ENCODE measurements around the gene LDLRAD4. TPM values are rescaled to one million over a fixed set of nuclear protein-coding genes. Genes with fewer than 3 reads are reported as not detected.

Gene LDLRAD4
- total RNA-seq, 1 donor from 2014 or later: 1.4 TPM

- no peak for DNase-seq (ENCODE audit: low read depth, low spot score)
- Mint-ChIP-seq H3K36me3 (ENCODE audit: low read depth) (no peaks in the 10 kb centered on the region), H3K9me3 (no peaks in the 10 kb centered on the region), H3K27ac (ENCODE audit: unreplicated experiment) (no peak overlapping the region), H3K4me3 (no peak overlapping the region), H3K4me1 (peaks cover 27% of the 10 kb centered on the region), H3K27me3 (ENCODE audit: low read depth) (peaks cover 18% of the 10 kb centered on the region)
- TF ChIP-seq CTCF (conservative IDR thresholded peaks at IDR 0.05): no peak
These were observed 226.1 kb downstream of the LDLRAD4 start for GRCh38 chr18:13444430-13445240.

GRCh38 chr18:13445241-13445897, 226.8 kb downstream of the LDLRAD4 start:
- Mint-ChIP-seq H3K36me3 (ENCODE audit: low read depth) (no peaks in the 10 kb centered on the region), H3K27ac (ENCODE audit: unreplicated experiment) (no peak overlapping the region), H3K4me1 (peaks cover 27% of the 10 kb centered on the region), H3K27me3 (ENCODE audit: low read depth) (peaks cover 20% of the 10 kb centered on the region), H3K4me3 (no peak overlapping the region), H3K9me3 (no peaks in the 10 kb centered on the region)
- TF ChIP-seq CTCF (conservative IDR thresholded peaks at IDR 0.05): no peak
- no peak for DNase-seq (ENCODE audit: low read depth, low spot score)

- no peak overlapping the region for H3K4me3 Mint-ChIP-seq
- DNase-seq (ENCODE audit: low read depth, low spot score): no peak
- no peak for TF ChIP-seq CTCF (conservative IDR thresholded peaks at IDR 0.05)
- peaks cover 27% of the 10 kb centered on the region for H3K4me1 Mint-ChIP-seq
- peaks cover 26% of the 10 kb centered on the region for H3K27me3 Mint-ChIP-seq (ENCODE audit: low read depth)
- H3K27ac Mint-ChIP-seq (ENCODE audit: unreplicated experiment): no peak overlapping the region
- H3K36me3 Mint-ChIP-seq (ENCODE audit: low read depth): no peaks in the 10 kb centered on the region
- no peaks in the 10 kb centered on the region for H3K9me3 Mint-ChIP-seq
These were observed 227.5 kb downstream of the LDLRAD4 start for GRCh38 chr18:13446024-13446423.

- Mint-ChIP-seq H3K4me3 (no peak overlapping the region), H3K4me1 (peaks cover 27% of the 10 kb centered on the region), H3K9me3 (no peaks in the 10 kb centered on the region), H3K27ac (ENCODE audit: unreplicated experiment) (no peak overlapping the region), H3K36me3 (ENCODE audit: low read depth) (no peaks in the 10 kb centered on the region), H3K27me3 (ENCODE audit: low read depth) (peaks cover 34% of the 10 kb centered on the region)
- DNase-seq (ENCODE audit: low read depth, low spot score): no peak
- no peak for TF ChIP-seq CTCF (conservative IDR thresholded peaks at IDR 0.05)
These were observed 228.3 kb downstream of the LDLRAD4 start for GRCh38 chr18:13446610-13447461.

- TF ChIP-seq CTCF (conservative IDR thresholded peaks at IDR 0.05): no peak
- Mint-ChIP-seq H3K4me3 (peak overlapping the region; percentile 34), H3K27me3 (ENCODE audit: low read depth) (peaks cover 41% of the 10 kb centered on the region), H3K4me1 (peaks cover 32% of the 10 kb centered on the region), H3K36me3 (ENCODE audit: low read depth) (no peaks in the 10 kb centered on the region), H3K9me3 (no peaks in the 10 kb centered on the region), H3K27ac (ENCODE audit: unreplicated experiment) (no peak overlapping the region)
- DNase-seq (ENCODE audit: low read depth, low spot score): no peak
These were observed 229.2 kb downstream of the LDLRAD4 start for GRCh38 chr18:13447621-13448334.

All from neural crest cell (in vitro differentiated cells).